GM18502 (cell line): ENCODE measurements around the gene C10orf62.
"Not testable (repeated sequence)": the region's sequence is repeated elsewhere in the genome, so short reads cannot be mapped to it uniquely, and the experiment has no call there.

Experiments
- ATAC-seq: cut with Tn5 transposase; IDR thresholded peaks from one replicate; pipeline ENCODE4 v1.9.1; 2021; ENCODE audit warnings: mild to moderate bottlenecking; ENCODE audit not compliant: unreplicated experiment, poor library complexity

C10orf62 gene

DNA sequence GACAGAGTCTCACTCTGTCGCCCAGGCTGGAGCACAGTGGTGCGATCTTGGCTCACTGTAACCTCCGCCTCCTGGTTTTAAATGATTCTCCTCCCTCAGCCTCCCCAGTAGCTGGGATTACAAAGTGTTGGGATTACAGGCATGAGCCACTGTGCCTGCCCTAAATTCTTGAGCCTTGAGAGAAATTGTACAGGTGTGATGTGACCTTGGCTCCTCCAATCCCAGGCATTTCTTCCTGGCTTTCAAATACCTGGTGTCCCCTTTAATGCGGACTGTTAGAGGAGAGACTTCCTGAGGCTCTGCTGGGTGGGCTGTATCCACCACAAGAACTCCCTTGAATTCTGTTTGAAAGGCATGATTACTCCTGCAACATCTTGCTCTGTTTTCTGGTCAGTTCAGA is 28.8 kb downstream of the C10orf62 start:
- no peak for ATAC-seq

DNA sequence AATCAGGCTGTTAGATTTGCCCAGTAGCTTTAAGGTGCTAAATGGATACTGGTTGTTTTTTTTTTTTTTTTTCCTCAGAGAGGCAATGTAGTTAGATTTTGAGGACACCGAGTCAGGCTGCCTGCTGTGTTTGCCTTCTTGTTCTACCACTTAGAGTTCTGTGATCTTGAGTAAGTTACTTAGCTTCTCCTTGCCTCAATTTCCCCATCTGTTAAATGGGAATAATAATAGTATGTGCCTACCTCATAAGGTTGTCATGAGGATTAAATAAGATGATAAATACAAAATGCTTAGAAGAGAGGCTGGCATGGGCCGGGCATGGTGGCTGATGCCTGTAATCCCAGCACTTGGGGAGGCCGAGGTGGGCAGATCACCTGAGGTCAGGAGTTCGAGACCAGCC is 29.2 kb downstream of the C10orf62 start:
- no peak for ATAC-seq

DNA sequence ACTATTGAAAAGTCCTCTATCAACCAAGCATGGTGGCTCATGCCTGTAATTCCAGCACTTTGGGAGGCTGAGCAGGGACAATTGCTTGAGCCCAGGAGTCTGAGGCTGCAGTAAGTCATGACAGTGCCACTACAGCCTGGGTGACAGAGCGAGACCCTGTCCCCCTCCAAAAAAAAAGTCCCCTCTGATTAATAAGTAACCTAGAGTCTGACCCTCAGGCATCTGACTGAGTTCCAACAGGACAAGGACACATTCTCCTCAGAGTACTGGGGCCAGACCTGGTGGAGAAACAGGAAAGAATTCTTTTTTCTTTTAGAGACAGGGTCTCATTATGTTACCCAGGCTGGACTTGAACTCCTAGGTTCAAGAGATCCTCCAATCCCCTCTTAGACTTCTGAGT is 33.8 kb downstream of the C10orf62 start:
- no peak for ATAC-seq

DNA sequence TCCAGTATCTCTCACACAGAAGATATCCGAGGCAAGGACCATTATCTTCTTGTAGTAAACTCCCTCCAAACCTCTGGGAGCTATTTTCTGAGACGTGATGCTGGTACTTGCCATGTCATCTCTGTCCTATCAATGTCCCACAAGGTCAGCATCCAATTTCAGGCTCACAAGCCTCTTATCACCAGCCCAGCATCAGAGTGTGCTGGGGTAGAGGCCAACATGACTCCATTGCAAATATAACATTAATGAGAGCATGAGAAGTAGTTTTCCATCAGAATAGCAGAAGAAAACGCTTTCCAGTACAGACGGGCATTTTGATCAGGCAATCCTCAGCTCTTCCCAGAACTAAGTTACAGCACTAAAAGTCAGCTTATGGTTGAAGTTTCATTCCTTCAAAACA is 38.2 kb downstream of the C10orf62 start:
- ATAC-seq = no peak

DNA sequence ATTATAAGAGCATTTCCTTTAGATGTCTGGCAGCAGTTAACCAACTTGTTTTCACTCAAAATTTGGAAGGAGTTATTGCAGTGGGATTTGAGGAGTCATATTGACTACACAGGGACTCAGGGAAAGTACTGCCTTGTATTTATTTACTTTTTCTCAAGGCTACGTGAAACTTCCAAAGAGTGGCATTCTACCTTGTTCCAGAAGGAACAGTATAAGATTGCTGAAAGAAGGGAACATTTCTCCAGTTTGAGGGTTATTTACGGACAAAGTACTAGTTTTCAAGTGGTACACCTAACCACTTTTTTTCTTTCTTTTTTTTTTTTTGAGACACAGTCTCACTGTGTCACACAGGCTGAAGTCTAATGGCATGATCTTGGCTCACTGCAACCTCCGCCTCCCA is 38.7 kb downstream of the C10orf62 start:
- no peak for ATAC-seq

DNA sequence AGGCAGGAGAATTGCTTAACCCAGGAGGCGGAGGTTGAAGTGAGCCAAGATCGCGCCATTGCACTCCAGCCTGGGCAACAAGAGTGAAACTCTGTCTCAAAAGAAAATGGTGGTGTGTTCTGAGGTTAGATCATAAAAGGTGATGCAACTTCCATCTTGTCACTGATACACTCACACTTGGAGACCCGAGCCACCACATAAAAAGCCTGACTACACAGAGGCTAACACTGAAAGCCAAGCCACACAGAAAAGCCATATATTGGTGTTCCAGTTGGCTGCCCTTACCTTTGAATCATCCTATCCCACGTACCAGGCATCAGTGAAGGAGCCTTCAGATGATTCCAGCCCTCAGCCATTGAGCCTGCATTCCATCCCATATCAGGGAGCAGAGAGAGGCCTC is 39.8 kb downstream of the C10orf62 start:
- ATAC-seq = no peak

DNA sequence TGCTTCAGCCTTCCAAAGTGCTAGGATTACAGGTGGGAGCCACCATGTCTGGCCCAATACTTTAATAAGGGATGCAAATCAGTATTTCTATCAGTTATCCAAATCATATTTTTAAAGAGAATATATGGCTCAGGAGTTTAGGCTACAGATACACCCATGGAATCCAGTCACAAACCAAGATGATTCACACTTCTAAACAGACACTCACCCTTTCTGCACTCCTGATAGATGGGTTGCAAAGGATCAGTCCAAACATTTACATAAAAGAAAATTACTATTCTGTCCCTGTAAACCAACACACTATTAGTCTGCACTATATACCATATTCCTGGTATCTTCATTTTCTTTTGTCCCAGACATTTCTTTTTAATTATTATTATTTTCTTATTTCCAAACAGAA is 41.6 kb downstream of the C10orf62 start:
- no peak for ATAC-seq

DNA sequence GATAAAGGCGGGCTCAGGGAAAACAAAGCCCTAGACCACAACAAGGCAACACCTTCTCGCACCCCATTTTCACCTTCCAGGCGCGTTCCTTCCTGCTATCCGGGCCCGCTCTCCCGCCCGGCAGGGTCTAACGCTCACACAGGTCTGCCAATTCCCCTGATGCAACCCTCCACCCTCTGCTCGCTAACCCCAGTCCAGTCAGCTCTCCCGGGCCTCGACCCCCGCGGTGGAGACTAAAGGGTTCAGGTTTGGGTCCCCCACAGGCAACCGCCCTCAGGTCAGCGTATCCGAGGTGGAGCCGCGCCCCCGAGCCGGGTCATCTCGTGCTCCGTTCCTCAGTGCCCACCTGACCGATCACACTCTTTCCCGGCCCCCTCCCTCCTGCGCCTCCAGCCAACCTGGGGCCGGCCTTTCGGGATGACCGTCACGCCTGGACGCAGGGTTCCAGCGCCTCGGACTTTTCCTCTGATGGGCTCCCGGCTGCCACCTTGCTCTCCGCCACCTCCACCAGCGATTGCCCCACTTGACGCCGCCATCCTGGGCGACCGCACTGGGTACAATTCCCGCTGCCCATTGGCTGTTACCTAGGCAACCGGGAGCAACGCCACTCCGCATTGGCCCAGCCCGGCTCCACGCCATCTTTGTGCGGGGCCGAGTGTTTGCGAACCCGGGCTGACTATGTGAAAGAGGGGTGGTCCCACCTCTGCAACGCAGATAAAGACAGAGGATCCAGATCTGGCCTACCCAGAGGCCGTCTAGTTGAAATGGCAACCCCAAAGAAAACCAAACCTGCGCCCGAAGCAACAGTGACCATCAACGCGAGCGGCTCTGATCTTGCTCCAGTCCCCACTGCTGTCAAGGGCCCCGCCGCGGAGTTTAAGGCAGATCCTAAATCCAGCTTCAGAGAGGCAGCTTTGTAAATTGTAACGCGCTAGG is 43.7 kb downstream of the C10orf62 start, which contains the start of gene MORN4:
Gene MORN4 (minus strand): TSS at position 552 of the 936 bp plus-strand sequence. CDS start 13,847 bp downstream, outside the sequence.
- peak; percentile 98 for ATAC-seq

DNA sequence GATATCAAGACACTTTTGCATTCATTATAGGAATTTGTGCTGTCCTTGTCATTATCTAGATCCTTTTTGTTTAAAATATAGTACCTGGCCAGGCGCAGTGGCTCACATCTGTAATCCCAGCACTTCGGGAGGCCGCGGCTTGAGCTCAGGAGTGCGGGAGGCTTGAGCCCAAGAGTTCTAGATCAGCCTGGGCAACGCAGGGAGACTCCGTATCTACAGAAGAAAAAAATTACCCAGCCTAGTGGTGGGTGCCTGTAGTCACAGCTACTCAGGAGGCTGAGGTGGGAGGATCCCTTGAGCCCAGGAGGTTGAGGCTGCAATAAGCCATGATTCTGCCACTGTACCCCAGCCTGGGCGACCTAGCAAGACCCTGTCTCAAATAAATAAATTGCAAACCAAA is 44.4 kb downstream of the C10orf62 start:
- ATAC-seq = no peak

DNA sequence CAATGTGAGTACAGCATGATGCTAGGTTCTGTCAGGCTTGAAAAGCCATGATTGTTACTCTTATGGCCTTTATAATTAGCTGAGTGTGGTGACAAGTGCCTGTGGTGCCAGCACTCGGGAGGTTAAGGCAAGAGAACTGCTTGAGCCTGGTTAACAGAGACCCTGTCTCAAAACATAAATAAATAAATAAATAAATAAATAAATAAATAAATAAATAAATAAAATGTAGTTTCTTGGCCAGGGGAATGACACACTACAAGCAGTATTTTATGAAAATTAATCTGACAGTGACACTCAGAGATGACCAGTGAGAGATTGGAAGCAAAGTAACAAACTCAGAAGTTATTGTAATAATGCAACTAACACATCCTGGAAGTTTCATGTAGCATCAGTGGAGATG is 46.1 kb downstream of the C10orf62 start:
- no peak for ATAC-seq

DNA sequence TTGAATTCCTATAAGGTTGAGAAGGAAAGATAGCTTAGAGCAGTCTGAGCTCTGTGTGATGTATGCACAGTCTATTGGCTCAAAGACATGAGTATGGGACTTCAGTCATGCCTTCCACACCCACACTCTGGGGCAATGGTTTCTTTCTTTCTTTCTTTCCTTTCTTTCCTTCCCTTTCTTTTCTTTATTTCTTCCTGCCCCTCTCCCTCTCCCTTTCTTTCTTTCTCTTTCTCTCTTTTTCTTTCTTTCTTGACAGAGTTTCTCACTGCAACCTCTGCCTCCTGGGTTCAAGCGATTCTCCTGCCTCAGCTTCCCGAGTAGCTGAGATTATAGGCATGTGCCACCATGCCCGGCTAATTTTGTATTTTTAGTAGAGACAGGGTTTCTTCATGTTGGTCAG is 49.6 kb downstream of the C10orf62 start:
- ATAC-seq = not testable (repeated sequence)

DNA sequence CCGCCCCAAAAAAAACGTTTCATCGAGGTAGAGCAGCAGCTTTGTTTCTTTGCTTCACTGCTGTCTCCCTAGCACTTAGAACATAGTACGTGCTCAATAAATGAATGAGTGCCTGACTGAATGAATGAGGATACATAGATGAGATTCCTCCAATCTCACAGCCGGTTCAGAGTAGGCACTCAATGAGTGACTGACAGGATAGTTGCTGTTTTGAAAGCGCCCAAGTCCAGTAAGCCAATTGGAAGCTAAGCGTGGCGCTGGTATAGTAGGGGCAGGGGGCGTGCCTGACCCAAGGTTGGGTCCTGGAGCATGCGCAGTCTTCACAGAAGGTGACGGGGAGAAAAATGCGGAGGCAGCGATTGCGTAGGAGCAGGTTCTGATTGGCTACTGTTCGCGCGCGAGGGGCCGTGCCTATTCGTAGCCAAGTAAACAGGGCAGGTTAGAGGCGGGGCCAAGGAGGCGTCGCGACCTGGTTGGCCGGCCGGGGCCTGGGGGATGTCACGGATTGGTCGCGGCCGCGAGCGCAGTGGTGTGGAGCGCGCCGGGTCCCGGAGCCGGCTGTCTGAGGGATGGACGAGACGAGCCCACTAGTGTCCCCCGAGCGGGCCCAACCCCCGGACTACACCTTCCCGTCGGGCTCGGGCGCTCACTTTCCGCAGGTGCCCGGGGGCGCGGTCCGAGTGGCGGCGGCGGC is 50.8 kb downstream of the C10orf62 start, which contains the start of gene PI4K2A:
Gene PI4K2A (plus strand): TSS at position 498 of the 694 bp plus-strand sequence. CDS start 72 bp downstream, at position 570.
- peak; percentile 98 for ATAC-seq
